BLaER1 treated with 17β-estradiol and CSF1 and Interleukin-3, amounts not matched to agents 10 nM and 100 nM (cell line): Measurements from ENCODE around the gene CDK9.

ENCODE experiments used
- H3K27ac ChIP-seq, 11 experiments: shearing (Covaris generic); formaldehyde crosslinking; 2 replicates each; pipeline ENCODE4 v1.8.1; 2022
- H3K27me3 ChIP-seq, 11 experiments: shearing (Covaris generic); formaldehyde crosslinking; 2 replicates each; pipeline ENCODE4 v1.8.1; 2022
- H3K36me3 ChIP-seq, 11 experiments: shearing (Covaris generic); formaldehyde crosslinking; 2 replicates each; pipeline ENCODE4 v1.8.1; 2022
- H3K4me1 ChIP-seq, 10 experiments: shearing (Covaris generic); formaldehyde crosslinking; 2 replicates each; pipeline ENCODE4 v1.8.1; 2022
- H3K4me2 ChIP-seq, 11 experiments: shearing (Covaris generic); formaldehyde crosslinking; 2 replicates each; pipeline ENCODE4 v1.8.1; 2022
- H3K4me3 ChIP-seq, 10 experiments: shearing (Covaris generic); formaldehyde crosslinking; 2 replicates each; pipeline ENCODE4 v1.8.1; 2022
- H3K9ac ChIP-seq, 11 experiments: shearing (Covaris generic); formaldehyde crosslinking; 2 replicates each; pipeline ENCODE4 v1.8.1; 2022
- H3K9me3 ChIP-seq, 11 experiments: shearing (Covaris generic); formaldehyde crosslinking; replicated peaks in 1 of 11; 2 replicates each; pipeline ENCODE4 v1.8.1; 2022
- H4K20me1 ChIP-seq, 11 experiments: shearing (Covaris generic); formaldehyde crosslinking; 2 replicates each; pipeline ENCODE4 v1.8.1; 2022
- Cebpa-rat ChIP-seq, 11 experiments: shearing (Covaris generic); IDR thresholded peaks; 2 replicates each; pipeline ENCODE4 v1.8.1; 2022

Gene CDK9

DNA sequence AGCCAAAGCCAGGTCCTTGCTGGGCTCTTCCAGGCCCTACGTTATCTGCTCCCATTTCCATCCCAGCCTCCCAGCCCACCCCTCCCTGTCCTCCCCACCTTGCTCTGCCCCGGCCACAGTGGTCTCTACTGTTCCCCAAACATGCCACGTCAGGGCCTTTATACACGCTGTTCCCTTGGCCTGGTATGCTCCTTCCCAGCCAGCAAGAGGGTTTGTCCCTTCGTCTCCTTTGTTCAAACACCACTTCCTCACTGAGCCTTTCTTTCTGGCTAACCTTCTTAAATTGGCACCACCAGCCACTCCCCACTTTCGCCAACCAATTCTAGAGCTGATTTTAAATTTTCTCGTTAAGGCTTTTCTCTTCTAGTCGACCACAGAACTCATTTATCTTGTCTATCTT lies 17.1 kb upstream of the CDK9 start:
- TF ChIP-seq Cebpa-rat (IDR thresholded peaks at IDR 0.05), result no peak
- Histone ChIP-seq H3K4me2 (peak overlapping the region; percentile 78 to 97 (median 95)), H3K36me3 (peaks cover 21 to 74% (median 48%) of the 10 kb centered on the region in 11 experiments), H3K4me3 (no peak overlapping the region), H3K27ac (peak overlapping the region in 10 of 11 experiments; percentile 8 to 79 (median 60); a peak in 17 of 22 replicates), H4K20me1 (peaks cover 0 to 87% (median 22%) of the 10 kb centered on the region in 11 experiments; a peak in 13 of 22 replicates), H3K9ac (peak overlapping the region in 9 of 11 experiments; percentile 43 to 73 (median 60); a peak in 13 of 22 replicates), H3K4me1 (peaks cover 65 to 84% (median 78%) of the 10 kb centered on the region in 10 experiments), H3K9me3 (no peaks in the 10 kb centered on the region), H3K27me3 (no peaks in the 10 kb centered on the region)

DNA sequence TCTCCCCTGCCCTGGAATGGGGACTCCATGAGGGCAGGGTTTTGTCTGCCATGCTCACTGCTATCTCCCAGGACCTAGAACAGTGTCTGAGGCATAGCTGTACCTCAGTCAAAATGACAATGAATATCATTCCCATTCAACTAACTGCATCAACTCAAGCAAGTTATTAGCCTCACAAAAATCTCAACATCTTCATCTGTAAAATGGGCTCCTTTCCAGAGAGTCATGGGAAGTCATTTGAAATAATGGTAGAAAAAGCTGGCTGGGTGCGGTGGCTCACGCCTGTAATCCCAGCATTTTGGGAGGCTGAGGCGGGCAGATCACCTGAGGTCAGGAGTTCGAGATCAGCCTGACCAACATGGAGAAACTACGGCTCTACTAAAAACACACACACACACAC lies 16.7 kb upstream of the CDK9 start:
- Histone ChIP-seq H3K4me3 (no peak overlapping the region; a peak in 1 of 20 replicates), H3K9ac (peak overlapping the region in 7 of 11 experiments; percentile 43 to 70 (median 60); a peak in 8 of 22 replicates), H3K27ac (peak overlapping the region in 10 of 11 experiments; percentile 20 to 79 (median 62); a peak in 15 of 22 replicates), H3K4me2 (peak overlapping the region; percentile 78 to 97 (median 95)), H4K20me1 (peaks cover 0 to 87% (median 18%) of the 10 kb centered on the region in 11 experiments; a peak in 13 of 22 replicates), H3K9me3 (no peaks in the 10 kb centered on the region), H3K27me3 (no peaks in the 10 kb centered on the region), H3K4me1 (peaks cover 64 to 84% (median 78%) of the 10 kb centered on the region in 10 experiments), H3K36me3 (peaks cover 21 to 74% (median 52%) of the 10 kb centered on the region in 11 experiments)
- TF ChIP-seq Cebpa-rat (IDR thresholded peaks at IDR 0.05), result no peak

DNA sequence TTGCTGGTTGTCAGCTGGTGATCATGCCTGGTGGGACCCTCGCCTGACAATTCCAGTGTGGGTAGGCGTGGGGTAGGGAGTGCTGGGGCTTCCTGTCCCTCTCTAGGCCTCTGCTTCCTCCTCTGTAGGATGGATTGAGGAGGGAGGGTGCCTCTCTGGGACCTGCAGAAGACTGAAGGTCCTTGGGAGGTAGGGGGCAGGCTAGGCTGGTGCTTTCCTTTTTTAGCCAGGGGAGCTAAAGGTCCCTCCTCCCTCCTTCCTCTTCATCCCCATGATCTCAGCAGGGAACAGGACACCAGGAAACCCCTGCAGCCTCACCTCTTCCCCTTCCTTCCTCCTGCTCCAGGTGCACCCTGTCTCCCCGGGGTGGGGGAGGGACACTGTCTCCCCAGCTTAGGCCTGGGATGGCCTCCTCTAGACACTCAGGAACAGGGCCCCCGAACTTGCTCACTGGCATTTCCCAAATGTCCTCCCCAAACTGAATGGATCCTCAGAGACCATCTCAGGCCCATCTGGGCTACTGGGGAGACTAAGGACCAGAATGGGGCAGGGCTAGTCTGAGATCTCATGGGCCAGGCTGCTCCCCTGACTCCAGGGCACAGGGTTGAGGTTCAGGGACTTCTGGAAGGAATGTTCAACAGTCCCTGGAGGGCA lies 15.8 kb upstream of the CDK9 start:
- Histone ChIP-seq H3K9me3 (no peaks in the 10 kb centered on the region), H3K27me3 (no peaks in the 10 kb centered on the region), H3K27ac (peak overlapping the region; percentile 28 to 79 (median 59); a peak in 20 of 22 replicates), H3K36me3 (peaks cover 19 to 72% (median 56%) of the 10 kb centered on the region in 11 experiments), H3K4me2 (peak overlapping the region; percentile 78 to 97 (median 95)), H3K4me3 (peak overlapping the region; percentile 55 to 74 (median 62)), H3K4me1 (peaks cover 63 to 87% (median 81%) of the 10 kb centered on the region in 10 experiments), H4K20me1 (peaks cover 0 to 89% (median 18%) of the 10 kb centered on the region in 11 experiments; a peak in 13 of 22 replicates), H3K9ac (peak overlapping the region; percentile 38 to 74 (median 69))
- no peak for TF ChIP-seq Cebpa-rat (IDR thresholded peaks at IDR 0.05)

DNA sequence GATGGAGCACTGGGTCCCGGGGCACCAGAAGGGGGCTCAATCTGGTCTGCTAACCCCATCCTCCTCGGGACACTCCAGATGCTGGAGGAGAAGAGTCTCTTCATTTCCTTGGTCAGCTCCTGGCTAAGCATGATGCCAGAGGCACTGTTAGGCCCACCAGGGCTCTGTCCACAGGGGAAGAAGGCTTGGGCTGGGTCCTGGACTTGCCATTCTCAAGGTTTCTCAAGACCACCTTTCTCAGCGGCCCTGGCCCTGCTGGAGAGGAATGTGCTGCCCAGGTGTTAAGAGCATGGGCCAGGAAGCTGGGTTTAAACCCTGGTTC lies 15.3 kb upstream of the CDK9 start:
- Histone ChIP-seq H3K4me2 (peak overlapping the region; percentile 78 to 97 (median 95)), H3K9ac (peak overlapping the region; percentile 38 to 74 (median 69)), H3K4me3 (peak overlapping the region; percentile 55 to 74 (median 62)), H3K9me3 (no peaks in the 10 kb centered on the region), H3K27me3 (no peaks in the 10 kb centered on the region), H3K36me3 (peaks cover 14 to 67% (median 51%) of the 10 kb centered on the region in 11 experiments), H4K20me1 (peaks cover 0 to 84% (median 18%) of the 10 kb centered on the region in 11 experiments; a peak in 13 of 22 replicates), H3K4me1 (peaks cover 67 to 92% (median 86%) of the 10 kb centered on the region in 10 experiments), H3K27ac (peak overlapping the region; percentile 5 to 79 (median 59); a peak in 19 of 22 replicates)
- TF ChIP-seq Cebpa-rat (IDR thresholded peaks at IDR 0.05), result no peak

DNA sequence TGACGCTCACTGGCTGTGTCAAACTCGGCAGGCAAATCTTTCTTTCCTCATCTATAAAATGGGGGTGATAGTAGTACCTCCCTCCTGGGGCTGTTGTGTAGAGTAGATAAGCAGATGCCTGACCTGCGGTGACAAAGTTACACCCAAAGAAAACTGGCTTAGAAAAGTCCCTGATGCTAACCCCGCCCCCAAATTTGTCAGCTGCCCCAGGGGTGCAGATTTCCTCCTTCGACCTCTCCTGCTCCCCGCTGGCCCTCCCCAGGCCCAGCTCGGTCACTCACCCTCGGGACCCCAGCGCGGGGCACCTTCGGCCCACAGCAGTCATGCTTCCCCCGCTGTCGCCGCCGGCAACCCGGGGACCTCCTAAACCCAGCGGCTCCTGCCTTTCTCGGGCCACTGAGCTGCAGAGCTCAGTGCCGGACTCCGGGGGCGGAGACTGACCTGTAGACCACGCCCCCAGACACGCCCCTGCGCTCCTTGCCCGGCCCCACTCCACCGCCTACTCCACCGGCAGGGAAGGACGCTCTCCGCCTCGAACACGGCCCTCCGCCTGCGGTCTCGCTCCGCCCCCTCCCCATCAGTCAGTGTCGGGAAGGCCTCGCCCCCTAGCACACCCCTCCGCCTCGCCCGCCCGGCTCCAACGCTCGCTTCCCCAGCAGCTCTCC lies 14.8 kb upstream of the CDK9 start:
- no peaks in the 10 kb centered on the region for H3K9me3 ChIP-seq
- H3K4me2 ChIP-seq, result peak overlapping the region; percentile 78 to 97 (median 95)
- H3K4me3 ChIP-seq, result peak overlapping the region; percentile 55 to 74 (median 62)
- H3K27me3 ChIP-seq, result no peaks in the 10 kb centered on the region
- peaks cover 10 to 62% (median 46%) of the 10 kb centered on the region in 11 experiments for H3K36me3 ChIP-seq
- peak overlapping the region; percentile 5 to 79 (median 59); a peak in 18 of 22 replicates for H3K27ac ChIP-seq
- peaks cover 0 to 79% (median 18%) of the 10 kb centered on the region in 11 experiments; a peak in 13 of 22 replicates for H4K20me1 ChIP-seq
- H3K9ac ChIP-seq, result peak overlapping the region; percentile 38 to 74 (median 69)
- no peak for TF ChIP-seq Cebpa-rat (IDR thresholded peaks at IDR 0.05)
- H3K4me1 ChIP-seq, result peaks cover 72 to 95% (median 90%) of the 10 kb centered on the region in 10 experiments

DNA sequence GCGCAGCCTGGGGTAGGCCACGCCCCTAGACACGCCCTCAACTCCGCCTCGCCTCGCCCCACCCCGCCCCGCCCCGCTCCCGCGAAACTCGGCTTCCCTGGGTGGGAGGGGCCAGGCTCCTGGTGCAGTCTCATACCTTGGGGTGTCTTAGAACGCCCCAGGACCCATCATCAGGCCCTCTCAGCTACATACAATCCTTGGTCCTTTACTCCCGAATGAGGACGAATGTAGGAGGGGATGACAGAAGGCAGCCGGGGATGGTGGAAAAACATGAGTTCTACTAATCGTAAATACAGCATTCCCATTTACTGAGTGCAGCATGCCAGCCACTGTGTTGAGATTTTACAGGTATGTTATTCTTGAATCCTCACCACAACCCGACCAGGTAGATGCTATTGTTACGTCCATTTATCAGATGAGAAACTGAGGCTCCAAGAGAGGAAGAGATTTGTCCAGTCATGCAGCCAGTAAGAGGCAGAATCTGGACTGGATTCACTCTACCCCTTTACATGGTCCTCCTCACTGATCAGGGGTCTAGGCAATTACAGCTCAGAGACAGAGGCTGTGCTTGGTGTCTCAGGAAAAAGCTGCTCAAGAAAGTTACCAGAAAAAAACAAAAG lies 14.2 kb upstream of the CDK9 start:
- H4K20me1 ChIP-seq, result peaks cover 0 to 74% (median 18%) of the 10 kb centered on the region in 11 experiments; a peak in 13 of 22 replicates

DNA sequence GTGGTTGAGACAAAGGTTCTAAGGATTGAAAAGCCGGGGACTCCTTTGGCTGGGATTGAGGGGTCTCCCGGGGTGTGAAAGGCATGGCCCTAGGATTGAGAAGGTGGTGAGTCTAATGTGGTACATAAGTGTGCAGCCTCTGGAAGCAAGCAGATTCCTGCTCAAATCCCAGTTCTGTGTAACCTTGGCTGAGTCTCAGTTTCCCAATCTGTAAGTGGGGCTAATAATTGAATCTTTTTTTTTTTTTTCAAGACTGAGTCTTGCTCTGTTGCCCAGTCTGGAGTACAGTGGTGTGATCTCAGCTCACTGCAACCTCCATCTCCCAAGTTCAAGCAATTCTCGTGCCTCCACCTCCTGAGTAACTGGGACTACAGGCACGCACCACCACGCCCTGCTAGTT lies 13.2 kb upstream of the CDK9 start:
- Histone ChIP-seq H3K9me3 (no peaks in the 10 kb centered on the region), H3K27ac (peak overlapping the region in 2 of 11 experiments; percentile 22 to 47; a peak in 1 of 22 replicates), H3K4me2 (peak overlapping the region in 2 of 11 experiments; percentile 41 to 45; a peak in 3 of 22 replicates), H3K9ac (0 out of 22 replicates have a peak overlapping the region, but pooled peaks of 1 of the 11 experiments have one; percentile 24), H3K27me3 (no peaks in the 10 kb centered on the region), H4K20me1 (peaks cover 0 to 67% (median 13%) of the 10 kb centered on the region in 11 experiments; a peak in 13 of 22 replicates), H3K4me3 (no peak overlapping the region), H3K36me3 (peaks cover 0 to 46% (median 30%) of the 10 kb centered on the region in 11 experiments; a peak in 21 of 22 replicates), H3K4me1 (peaks cover 75 to 94% (median 89%) of the 10 kb centered on the region in 10 experiments)
- TF ChIP-seq Cebpa-rat (IDR thresholded peaks at IDR 0.05), result no peak

More for the DNA sequence above, 14.2 kb upstream of the CDK9 start:
- Histone ChIP-seq H3K4me2 (peak overlapping the region; percentile 25 to 59 (median 45); a peak in 16 of 22 replicates), H3K4me3 (0 out of 20 replicates have a peak overlapping the region, but pooled peaks of 1 of the 10 experiments have one; percentile 18), H3K4me1 (peaks cover 77 to 96% (median 92%) of the 10 kb centered on the region in 10 experiments), H3K9ac (peak overlapping the region in 2 of 11 experiments; percentile 24 to 31; a peak in 2 of 22 replicates), H3K27ac (peak overlapping the region in 4 of 11 experiments; percentile 17 to 47 (median 26); a peak in 5 of 22 replicates), H3K27me3 (no peaks in the 10 kb centered on the region), H3K36me3 (peaks cover 4 to 55% (median 40%) of the 10 kb centered on the region in 11 experiments), H3K9me3 (no peaks in the 10 kb centered on the region)
- no peak for TF ChIP-seq Cebpa-rat (IDR thresholded peaks at IDR 0.05)

DNA sequence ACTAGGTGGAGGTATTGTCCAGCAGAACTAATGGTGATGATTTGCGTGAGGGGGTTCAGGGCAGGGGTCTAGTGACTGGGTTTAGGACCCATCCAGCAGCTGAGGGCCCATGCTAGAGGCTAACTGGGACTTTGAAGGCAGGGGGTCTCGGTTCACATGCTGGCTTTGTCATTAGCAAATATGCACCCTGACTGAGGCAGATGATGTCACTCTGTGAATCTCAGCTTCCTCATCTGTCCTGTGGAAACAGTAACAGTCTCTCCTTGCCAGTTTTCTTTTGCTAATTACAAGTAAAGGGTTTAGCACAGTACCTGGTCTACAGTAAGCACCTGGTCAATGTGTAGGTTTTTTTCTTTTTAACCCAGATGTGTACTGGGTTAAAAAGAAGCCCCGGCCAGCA lies 12.6 kb upstream of the CDK9 start:
- Histone ChIP-seq H3K4me3 (no peak overlapping the region), H3K9me3 (no peaks in the 10 kb centered on the region), H4K20me1 (peaks cover 0 to 60% (median 13%) of the 10 kb centered on the region in 11 experiments; a peak in 13 of 22 replicates), H3K9ac (peak overlapping the region in 3 of 11 experiments; percentile 2 to 18 (median 5); a peak in 2 of 22 replicates), H3K27me3 (no peaks in the 10 kb centered on the region), H3K27ac (peak overlapping the region in 2 of 11 experiments; percentile 19 to 22; a peak in 4 of 22 replicates), H3K36me3 (peaks cover 0 to 39% (median 29%) of the 10 kb centered on the region in 11 experiments; a peak in 21 of 22 replicates), H3K4me2 (peak overlapping the region in 7 of 11 experiments; percentile 7 to 98 (median 24); a peak in 8 of 22 replicates), H3K4me1 (peaks cover 75 to 93% (median 86%) of the 10 kb centered on the region in 10 experiments)
- no peak for TF ChIP-seq Cebpa-rat (IDR thresholded peaks at IDR 0.05)
